ENCODE results near the gene BICRA. TPM values are rescaled to one million over a fixed set of nuclear protein-coding genes. Genes with fewer than 3 reads are reported as not detected.
A peak's percentile ranks its signal among the peaks of the same experiment; 100 is the strongest.

The BICRA gene
- total RNA-seq, 1 donor from 2014 or later = 24.1 TPM

DNA sequence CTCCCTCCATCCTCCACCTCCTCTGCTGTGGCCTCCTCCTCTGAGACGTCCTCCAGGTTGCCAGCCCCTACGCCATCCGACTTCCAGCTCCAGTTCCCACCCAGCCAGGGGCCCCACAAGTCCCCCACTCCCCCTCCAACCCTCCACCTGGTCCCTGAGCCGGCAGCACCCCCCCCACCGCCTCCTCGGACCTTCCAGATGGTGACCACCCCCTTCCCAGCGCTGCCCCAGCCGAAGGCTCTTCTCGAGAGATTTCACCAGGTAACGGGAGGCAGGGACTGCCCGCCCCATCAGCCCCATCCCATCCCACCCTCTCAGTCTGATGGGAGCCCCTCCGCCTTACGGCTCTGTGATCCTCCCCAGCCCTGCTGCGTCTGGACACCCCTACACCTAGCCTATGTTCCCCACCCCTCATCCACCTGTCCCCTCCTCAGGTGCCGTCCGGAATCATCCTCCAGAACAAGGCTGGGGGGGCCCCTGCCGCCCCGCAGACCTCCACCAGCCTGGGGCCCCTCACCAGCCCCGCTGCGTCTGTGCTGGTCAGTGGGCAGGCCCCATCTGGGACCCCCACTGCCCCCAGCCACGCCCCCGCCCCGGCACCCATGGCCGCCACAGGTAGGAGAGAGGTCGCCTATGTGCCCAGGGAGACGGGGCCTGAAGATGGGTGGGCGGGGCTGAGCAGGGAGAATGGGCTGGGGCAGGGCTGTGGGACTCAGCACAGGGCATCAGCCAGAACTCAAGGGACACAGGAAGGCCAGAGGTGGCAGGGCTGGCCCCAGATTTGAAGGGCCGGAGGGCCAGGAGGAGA is 85.7 kb downstream of the BICRA start:
- Mint-ChIP-seq H3K9me3 (ENCODE audit: unreplicated experiment) (no peaks in the 10 kb centered on the region), H3K27ac (ENCODE audit: unreplicated experiment) (no peak overlapping the region), H3K4me3 (ENCODE audit: unreplicated experiment) (no peak overlapping the region)

DNA sequence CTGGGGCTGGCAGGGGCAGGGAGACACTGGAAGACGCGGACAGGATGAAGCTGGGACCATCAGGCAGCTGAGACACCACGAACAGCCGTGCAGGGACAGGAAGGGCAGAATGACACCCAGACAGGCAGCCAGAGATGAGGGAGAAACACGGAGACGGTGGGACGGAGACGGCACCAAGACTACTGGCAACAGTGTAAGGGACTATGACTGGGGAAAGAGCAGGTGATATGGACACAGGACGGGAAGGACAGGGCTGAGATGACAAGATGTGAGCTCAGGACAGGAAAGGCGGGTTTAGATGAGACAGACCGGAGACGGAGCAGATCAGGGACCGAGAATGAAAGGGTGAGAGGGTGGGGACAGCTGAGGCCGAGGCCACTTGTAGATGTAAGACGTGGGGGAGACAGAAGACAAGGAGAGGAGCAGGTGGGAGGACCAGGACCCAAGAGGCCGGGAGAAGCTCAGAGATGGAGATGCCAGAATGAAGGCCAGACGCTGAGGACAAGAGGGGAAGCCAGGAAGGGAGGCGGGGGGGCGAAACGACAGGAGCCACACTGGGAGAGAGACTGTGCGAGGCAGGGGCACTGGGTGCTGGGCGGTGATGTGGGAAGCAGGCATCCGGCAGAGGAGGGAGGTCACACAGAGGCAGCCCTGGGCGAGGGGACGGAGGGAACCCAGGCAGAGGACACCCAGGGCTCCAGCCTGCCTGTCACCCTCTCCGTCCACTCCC is 86.8 kb downstream of the BICRA start:
- DNase-seq (ENCODE audit: low spot score) = no peak
- Mint-ChIP-seq H3K4me3 (ENCODE audit: unreplicated experiment) (peak overlapping the region; percentile 68), H3K4me1 (ENCODE audit: unreplicated experiment) (peaks cover 2% of the 10 kb centered on the region), H3K27me3 (ENCODE audit: unreplicated experiment) (peaks cover 13% of the 10 kb centered on the region), H3K27ac (ENCODE audit: unreplicated experiment) (peak overlapping the region; percentile 91), H3K36me3 (ENCODE audit: low read depth, unreplicated experiment) (peaks cover 18% of the 10 kb centered on the region), H3K9me3 (ENCODE audit: unreplicated experiment) (no peaks in the 10 kb centered on the region)
- TF ChIP-seq, protein P1, sequence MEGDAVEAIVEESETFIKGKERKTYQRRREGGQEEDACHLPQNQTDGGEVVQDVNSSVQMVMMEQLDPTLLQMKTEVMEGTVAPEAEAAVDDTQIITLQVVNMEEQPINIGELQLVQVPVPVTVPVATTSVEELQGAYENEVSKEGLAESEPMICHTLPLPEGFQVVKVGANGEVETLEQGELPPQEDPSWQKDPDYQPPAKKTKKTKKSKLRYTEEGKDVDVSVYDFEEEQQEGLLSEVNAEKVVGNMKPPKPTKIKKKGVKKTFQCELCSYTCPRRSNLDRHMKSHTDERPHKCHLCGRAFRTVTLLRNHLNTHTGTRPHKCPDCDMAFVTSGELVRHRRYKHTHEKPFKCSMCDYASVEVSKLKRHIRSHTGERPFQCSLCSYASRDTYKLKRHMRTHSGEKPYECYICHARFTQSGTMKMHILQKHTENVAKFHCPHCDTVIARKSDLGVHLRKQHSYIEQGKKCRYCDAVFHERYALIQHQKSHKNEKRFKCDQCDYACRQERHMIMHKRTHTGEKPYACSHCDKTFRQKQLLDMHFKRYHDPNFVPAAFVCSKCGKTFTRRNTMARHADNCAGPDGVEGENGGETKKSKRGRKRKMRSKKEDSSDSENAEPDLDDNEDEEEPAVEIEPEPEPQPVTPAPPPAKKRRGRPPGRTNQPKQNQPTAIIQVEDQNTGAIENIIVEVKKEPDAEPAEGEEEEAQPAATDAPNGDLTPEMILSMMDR (IDR thresholded peaks at IDR 0.05; ENCODE audit: unreplicated experiment) = no peak

More for the DNA sequence above, 85.7 kb downstream of the BICRA start:
- TF ChIP-seq, protein P1 (IDR thresholded peaks at IDR 0.05; ENCODE audit: unreplicated experiment) = no peak
- H3K4me1 Mint-ChIP-seq (ENCODE audit: unreplicated experiment) = peaks cover 2% of the 10 kb centered on the region
- peaks cover 13% of the 10 kb centered on the region for H3K27me3 Mint-ChIP-seq (ENCODE audit: unreplicated experiment)
- peaks cover 11% of the 10 kb centered on the region for H3K36me3 Mint-ChIP-seq (ENCODE audit: low read depth, unreplicated experiment)
- DNase-seq (ENCODE audit: low spot score) = no peak

DNA sequence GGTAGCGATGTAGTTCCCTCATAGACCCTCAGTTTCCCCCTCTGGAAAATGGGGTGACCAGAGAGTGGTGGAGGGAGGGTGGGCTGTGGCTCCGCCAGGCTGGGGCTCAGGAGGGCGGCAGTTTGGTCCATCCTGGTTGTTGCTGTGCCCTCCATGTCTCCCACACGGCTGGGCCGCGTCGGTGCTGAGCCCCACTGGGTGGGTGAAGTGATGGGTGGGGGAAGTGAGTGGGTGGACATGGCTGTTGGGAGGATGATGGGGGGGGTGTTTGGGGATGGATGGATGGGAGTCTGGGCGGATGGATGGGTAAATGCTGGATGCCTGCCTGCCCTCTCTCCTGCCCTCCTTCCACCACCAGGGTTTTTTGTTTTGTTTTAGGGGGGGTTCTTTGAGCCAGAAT is 87.7 kb downstream of the BICRA start:
- Mint-ChIP-seq H3K9me3 (ENCODE audit: unreplicated experiment) (no peaks in the 10 kb centered on the region), H3K4me1 (ENCODE audit: unreplicated experiment) (peaks cover 2% of the 10 kb centered on the region), H3K36me3 (ENCODE audit: low read depth, unreplicated experiment) (peaks cover 18% of the 10 kb centered on the region), H3K27ac (ENCODE audit: unreplicated experiment) (no peak overlapping the region), H3K27me3 (ENCODE audit: unreplicated experiment) (peaks cover 13% of the 10 kb centered on the region), H3K4me3 (ENCODE audit: unreplicated experiment) (peak overlapping the region; percentile 31)
- DNase-seq (ENCODE audit: low spot score) = no peak
- TF ChIP-seq, protein P1 (IDR thresholded peaks at IDR 0.05; ENCODE audit: unreplicated experiment) = no peak

DNA sequence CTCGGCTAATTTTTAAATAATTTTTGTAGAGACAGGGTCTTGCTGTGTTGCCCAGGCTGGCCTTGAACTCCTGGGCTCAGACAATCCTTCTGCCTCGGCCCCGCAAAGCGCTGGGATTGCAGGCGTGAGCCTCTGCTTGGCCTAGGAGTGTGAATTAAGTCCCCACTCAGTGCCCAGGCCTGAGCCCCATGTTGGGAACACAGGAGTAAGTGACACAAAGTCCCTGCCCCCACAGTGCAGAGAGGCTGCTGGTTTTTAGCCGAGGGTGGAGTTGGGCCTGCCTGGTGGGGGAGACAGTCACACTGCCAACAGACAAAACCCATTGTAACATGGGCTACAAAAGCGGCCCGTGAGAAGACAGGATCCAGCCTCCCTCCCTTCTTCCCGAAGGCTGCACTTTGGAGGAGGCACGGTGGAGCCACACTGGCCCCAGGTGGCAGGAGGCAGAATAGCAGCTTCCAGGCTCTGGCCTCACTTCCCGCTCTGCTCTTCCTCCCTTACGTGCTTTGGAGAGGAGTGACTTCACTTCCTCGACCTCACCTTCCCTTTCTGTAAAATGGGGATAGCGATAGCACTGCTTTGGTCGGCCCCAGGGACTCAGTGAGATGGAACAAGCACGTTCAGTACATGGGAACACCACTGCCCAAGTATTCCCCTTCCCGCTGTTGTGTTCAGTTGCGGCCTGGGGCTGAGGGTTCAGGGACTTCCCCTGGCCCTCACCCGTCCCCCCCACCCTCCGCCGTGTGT is 89.1 kb downstream of the BICRA start:
- peak; percentile 81 for DNase-seq (ENCODE audit: low spot score)
- Mint-ChIP-seq H3K27ac (ENCODE audit: unreplicated experiment) (peak overlapping the region; percentile 18), H3K9me3 (ENCODE audit: unreplicated experiment) (no peaks in the 10 kb centered on the region), H3K4me3 (ENCODE audit: unreplicated experiment) (no peak overlapping the region), H3K36me3 (ENCODE audit: low read depth, unreplicated experiment) (peaks cover 17% of the 10 kb centered on the region), H3K4me1 (ENCODE audit: unreplicated experiment) (peaks cover 2% of the 10 kb centered on the region), H3K27me3 (ENCODE audit: unreplicated experiment) (peaks cover 5% of the 10 kb centered on the region)
- TF ChIP-seq, protein P1 (IDR thresholded peaks at IDR 0.05; ENCODE audit: unreplicated experiment) = peak; percentile 85
